Measurements from ENCODE around the gene EFHD1. TPM values are rescaled to one million over a fixed set of nuclear protein-coding genes. Genes with fewer than 3 reads are reported as not detected.

Gene EFHD1
- total and polyA plus RNA-seq, 4 donors, result 2.2 to 8.6 (median 4.9) TPM

- H3K27me3 ChIP-seq (ENCODE audit: control insufficient read depth in 3 of 3, insufficient read depth in 3 of 3, low read length in 2 of 3), result no peaks in the 10 kb centered on the region
- H3K27ac ChIP-seq (ENCODE audit: low read depth in 1 of 2, low read length in 1 of 2), result no peak overlapping the region
These were observed 11.7 kb downstream of the EFHD1 start for GRCh38 chr2:232645061-232645460.

DNA sequence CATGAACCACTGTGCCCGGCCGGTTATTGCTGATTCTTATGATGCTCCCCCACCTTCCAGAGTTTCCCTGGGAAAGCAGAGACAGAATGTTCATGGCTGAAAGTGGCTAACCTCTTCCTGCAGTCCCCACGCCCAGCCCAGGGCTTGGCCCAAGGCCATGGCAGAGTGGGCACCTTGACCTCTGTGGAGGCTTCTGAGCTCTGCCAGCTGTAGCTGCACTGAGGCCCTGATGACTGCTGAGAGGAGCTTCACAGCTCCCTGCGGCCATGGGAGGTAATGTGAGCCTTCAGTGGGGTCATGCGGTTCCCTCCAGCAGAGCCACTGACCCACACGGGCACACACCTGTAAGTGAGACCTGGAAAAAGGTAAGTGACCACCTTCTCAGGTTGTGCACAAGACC is 13.3 kb downstream of the EFHD1 start:
- H3K36me3 ChIP-seq (ENCODE audit: control insufficient read depth in 4 of 4, insufficient read depth in 4 of 4, low read length in 4 of 4), result no peaks in the 10 kb centered on the region
- no peaks in the 10 kb centered on the region for H3K27me3 ChIP-seq (ENCODE audit: control insufficient read depth in 3 of 3, insufficient read depth in 3 of 3, low read length in 2 of 3)
- no peak overlapping the region for H3K27ac ChIP-seq (ENCODE audit: low read depth in 1 of 2, low read length in 1 of 2)
- 81 to 88% methylated on average over 6 of the region's 6 CpGs for WGBS, 2 donors
- DNase-seq (no peak), ATAC-seq (ENCODE audit: insufficient read depth, low FRiP score) (no peak)
- TF ChIP-seq, protein P1, sequence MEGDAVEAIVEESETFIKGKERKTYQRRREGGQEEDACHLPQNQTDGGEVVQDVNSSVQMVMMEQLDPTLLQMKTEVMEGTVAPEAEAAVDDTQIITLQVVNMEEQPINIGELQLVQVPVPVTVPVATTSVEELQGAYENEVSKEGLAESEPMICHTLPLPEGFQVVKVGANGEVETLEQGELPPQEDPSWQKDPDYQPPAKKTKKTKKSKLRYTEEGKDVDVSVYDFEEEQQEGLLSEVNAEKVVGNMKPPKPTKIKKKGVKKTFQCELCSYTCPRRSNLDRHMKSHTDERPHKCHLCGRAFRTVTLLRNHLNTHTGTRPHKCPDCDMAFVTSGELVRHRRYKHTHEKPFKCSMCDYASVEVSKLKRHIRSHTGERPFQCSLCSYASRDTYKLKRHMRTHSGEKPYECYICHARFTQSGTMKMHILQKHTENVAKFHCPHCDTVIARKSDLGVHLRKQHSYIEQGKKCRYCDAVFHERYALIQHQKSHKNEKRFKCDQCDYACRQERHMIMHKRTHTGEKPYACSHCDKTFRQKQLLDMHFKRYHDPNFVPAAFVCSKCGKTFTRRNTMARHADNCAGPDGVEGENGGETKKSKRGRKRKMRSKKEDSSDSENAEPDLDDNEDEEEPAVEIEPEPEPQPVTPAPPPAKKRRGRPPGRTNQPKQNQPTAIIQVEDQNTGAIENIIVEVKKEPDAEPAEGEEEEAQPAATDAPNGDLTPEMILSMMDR (IDR thresholded peaks at IDR 0.05; ENCODE audit: control extremely low read depth, extremely low read depth), result no peak
- H3K4me1 ChIP-seq (ENCODE audit: control insufficient read depth in 5 of 5, insufficient read depth in 5 of 5, low read length in 5 of 5), result no peaks in the 10 kb centered on the region
- no peak overlapping the region for H3K9ac ChIP-seq (ENCODE audit: insufficient read depth in 1 of 2, low read length in 2 of 2)
- H3K9me3 ChIP-seq (ENCODE audit: control insufficient read depth in 4 of 4, insufficient read depth in 3 of 4, low read length in 3 of 4), result no peaks in the 10 kb centered on the region
- H3K4me3 ChIP-seq, result no peak overlapping the region

More at GRCh38 chr2:232645061-232645460, 11.7 kb downstream of the EFHD1 start:
- Histone ChIP-seq H3K9me3 (ENCODE audit: control insufficient read depth in 4 of 4, insufficient read depth in 3 of 4, low read length in 3 of 4) (peaks cover 0 to 1% (median 0%) of the 10 kb centered on the region in 4 donors), H3K36me3 (ENCODE audit: control insufficient read depth in 4 of 4, insufficient read depth in 4 of 4, low read length in 4 of 4) (no peaks in the 10 kb centered on the region), H3K9ac (ENCODE audit: insufficient read depth in 1 of 2, low read length in 2 of 2) (no peak overlapping the region), H3K4me1 (ENCODE audit: control insufficient read depth in 5 of 5, insufficient read depth in 5 of 5, low read length in 5 of 5) (no peaks in the 10 kb centered on the region), H3K4me3 (no peak overlapping the region)
- 82 to 88% methylated on average over 6 of the region's 6 CpGs for WGBS, 2 donors
- ATAC-seq (ENCODE audit: insufficient read depth, low FRiP score) (no peak), DNase-seq (no peak)
- TF ChIP-seq, protein P1 (IDR thresholded peaks at IDR 0.05; ENCODE audit: control extremely low read depth, extremely low read depth), result no peak

DNA sequence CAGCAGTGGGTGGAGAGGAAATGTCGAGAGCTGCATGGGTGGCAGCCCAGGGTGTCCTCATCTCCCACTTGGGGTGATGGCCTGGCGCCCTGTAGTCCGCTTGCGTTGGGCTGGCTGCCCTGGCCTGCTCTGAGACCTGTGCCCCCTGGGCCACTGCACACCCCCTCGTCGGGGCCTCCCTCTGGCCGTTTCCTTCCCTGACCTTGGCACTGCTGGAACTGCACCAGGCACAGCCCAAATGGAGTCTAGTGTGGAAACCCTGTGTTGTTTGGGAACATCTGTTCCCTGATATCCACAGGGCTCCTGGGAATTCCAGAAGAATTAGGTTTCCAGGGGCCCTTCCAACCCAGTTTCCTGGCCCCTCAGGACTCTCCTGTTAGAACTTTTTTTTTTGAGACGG is 13.9 kb downstream of the EFHD1 start:
- no peaks in the 10 kb centered on the region for H3K27me3 ChIP-seq (ENCODE audit: control insufficient read depth in 3 of 3, insufficient read depth in 3 of 3, low read length in 2 of 3)
- H3K4me1 ChIP-seq (ENCODE audit: control insufficient read depth in 5 of 5, insufficient read depth in 5 of 5, low read length in 5 of 5), result no peaks in the 10 kb centered on the region
- ATAC-seq (ENCODE audit: insufficient read depth, low FRiP score) (no peak), DNase-seq (no peak)
- H3K9ac ChIP-seq (ENCODE audit: insufficient read depth in 1 of 2, low read length in 2 of 2), result no peak overlapping the region
- no peak overlapping the region for H3K4me3 ChIP-seq
- H3K9me3 ChIP-seq (ENCODE audit: control insufficient read depth in 4 of 4, insufficient read depth in 3 of 4, low read length in 3 of 4), result no peaks in the 10 kb centered on the region
- WGBS, 2 donors, result 65 to 77% methylated on average over 8 of the region's 8 CpGs
- no peak overlapping the region for H3K27ac ChIP-seq (ENCODE audit: low read depth in 1 of 2, low read length in 1 of 2)
- H3K36me3 ChIP-seq (ENCODE audit: control insufficient read depth in 4 of 4, insufficient read depth in 4 of 4, low read length in 4 of 4), result no peaks in the 10 kb centered on the region
- TF ChIP-seq, protein P1 (IDR thresholded peaks at IDR 0.05; ENCODE audit: control extremely low read depth, extremely low read depth), result no peak

DNA sequence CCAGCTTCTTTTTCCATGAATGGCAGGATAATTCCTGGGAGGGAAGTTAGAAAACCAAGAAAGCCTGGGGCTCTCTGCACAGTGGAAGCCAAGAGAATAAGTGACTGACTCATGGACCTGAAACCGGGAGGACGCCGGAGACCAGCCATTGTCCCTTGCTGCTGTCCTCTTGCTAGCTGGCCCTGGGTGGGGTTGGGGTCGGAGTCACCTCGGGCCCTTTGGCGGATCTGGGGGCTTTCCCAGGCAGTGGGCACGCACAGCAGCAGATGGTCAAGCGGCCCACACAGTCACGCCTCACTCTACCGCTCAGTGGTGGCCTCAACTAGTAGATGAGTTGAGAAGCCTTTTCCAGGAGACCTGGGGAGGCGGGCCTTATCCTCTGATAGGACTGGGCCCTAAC is 15.6 kb downstream of the EFHD1 start:
- ATAC-seq (ENCODE audit: insufficient read depth, low FRiP score), result no peak
- no peaks in the 10 kb centered on the region for H3K36me3 ChIP-seq (ENCODE audit: control insufficient read depth in 4 of 4, insufficient read depth in 4 of 4, low read length in 4 of 4)
- H3K9me3 ChIP-seq (ENCODE audit: control insufficient read depth in 4 of 4, insufficient read depth in 3 of 4, low read length in 3 of 4), result no peaks in the 10 kb centered on the region
- H3K27ac ChIP-seq (ENCODE audit: low read depth in 1 of 2, low read length in 1 of 2), result no peak overlapping the region
- TF ChIP-seq, protein P1 (IDR thresholded peaks at IDR 0.05; ENCODE audit: control extremely low read depth, extremely low read depth), result no peak
- H3K9ac ChIP-seq (ENCODE audit: insufficient read depth in 1 of 2, low read length in 2 of 2), result no peak overlapping the region
- H3K4me1 ChIP-seq (ENCODE audit: control insufficient read depth in 5 of 5, insufficient read depth in 5 of 5, low read length in 5 of 5), result no peaks in the 10 kb centered on the region
- 91 to 94% methylated on average over 11 of the region's 11 CpGs for WGBS, 2 donors
- DNase-seq, result no peak
- no peak overlapping the region for H3K4me3 ChIP-seq
- no peaks in the 10 kb centered on the region for H3K27me3 ChIP-seq (ENCODE audit: control insufficient read depth in 3 of 3, insufficient read depth in 3 of 3, low read length in 2 of 3)
